EL (cell line): Measurements from ENCODE around the gene NFKBIB.
"Not testable (repeated sequence)": the region's sequence is repeated elsewhere in the genome, so short reads cannot be mapped to it uniquely, and the experiment has no call there.

Source experiments
- DNase-seq: peaks from one replicate; pipeline ENCODE4 v3.0.0-alpha.2; 2016

The NFKBIB gene

DNA sequence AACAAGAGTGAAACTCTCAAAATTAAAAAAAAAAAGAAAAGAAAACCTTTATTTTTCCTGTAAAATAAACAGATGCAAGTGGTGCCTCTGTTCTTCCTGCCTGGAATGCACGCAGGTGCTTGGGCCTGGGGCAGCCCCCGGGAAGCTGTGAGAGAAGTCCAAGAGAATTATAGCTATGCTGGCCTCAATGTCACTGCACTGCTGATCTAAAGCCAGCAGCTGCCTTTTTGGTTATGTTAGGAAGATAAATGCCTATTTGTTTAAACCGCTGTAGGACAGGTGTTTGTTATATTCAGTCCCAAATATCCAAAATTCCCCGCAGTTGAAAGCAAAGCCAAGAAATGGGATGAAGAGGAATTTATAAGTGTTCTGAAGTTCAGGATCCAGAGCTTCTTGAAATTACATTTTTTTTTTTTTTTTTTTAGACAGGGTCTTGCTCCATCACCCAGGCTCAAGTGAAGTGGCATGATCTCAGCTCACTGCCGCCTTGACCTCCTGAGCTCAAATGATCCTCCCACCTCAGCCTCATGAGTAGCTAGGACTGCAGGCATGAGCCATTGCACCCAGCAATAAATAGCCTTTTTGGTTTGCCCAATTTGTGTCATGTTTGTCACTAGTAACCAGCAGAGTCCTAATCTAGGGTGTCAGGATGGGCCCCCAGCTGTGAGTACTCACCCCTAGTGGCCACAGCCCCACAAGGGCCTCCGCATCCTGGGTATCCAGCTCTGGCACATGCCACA is 23.9 kb upstream of the NFKBIB start:
- DNase-seq: no peak

GRCh38 chr19:38877781-38878574 is 21.8 kb upstream of the NFKBIB start, which contains the start of gene RINL:
Gene RINL (minus strand): TSS chr19:38878275. CDS start chr19:38876742, 1,533 bp downstream.
- DNase-seq: no peak

- DNase-seq: no peak
Observed at GRCh38 chr19:38878575-38879399, 21.0 kb upstream of the NFKBIB start.

GRCh38 chr19:38879400-38879751 is 20.4 kb upstream of the NFKBIB start:
- no peak for DNase-seq

- DNase-seq: no peak
Observed at GRCh38 chr19:38880076-38880881, 19.5 kb upstream of the NFKBIB start.

- DNase-seq: no peak
Observed at GRCh38 chr19:38880882-38881609, 18.7 kb upstream of the NFKBIB start.

DNA sequence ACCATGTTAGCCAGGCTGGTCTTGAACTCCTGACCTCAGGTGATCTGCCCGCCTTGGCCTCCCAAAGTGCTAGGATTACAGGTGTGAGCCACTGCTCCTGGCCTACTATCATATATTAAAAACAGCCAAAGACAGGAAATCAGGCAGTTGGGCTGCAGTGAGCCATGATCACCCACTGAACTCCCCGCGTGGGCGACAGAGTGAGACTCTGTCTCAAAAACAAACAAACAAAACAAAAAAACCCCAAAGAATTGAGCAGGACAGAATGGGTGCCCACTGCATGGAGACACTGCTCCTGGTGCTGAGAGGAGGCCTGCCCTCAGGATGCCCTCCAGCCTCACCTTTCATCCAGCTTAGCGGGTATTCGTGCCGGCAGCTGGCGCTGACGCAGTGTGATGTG is 16.5 kb upstream of the NFKBIB start:
- DNase-seq: no peak

GRCh38 chr19:38884691-38885090 is 15.1 kb upstream of the NFKBIB start:
- DNase-seq: not testable (repeated sequence)

DNA sequence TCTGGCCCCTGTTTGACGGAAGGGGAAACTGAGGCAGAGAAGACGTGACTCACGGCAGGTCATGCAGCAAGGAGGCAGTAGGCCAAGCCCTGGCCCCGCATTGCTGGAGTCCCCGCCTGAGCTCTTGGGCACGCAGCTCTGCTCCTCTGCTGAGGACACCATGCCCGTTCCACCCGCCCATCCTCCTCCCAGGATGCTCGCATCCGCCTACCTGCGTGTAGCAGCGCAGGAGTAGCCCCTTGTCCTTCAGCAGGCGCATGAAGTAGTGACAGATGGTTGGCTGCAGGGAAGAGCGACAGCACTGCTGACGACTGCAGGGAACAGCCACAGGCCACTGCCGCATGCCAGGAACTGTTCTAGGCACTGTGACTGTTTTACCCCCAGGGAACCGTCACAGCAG is 10.9 kb upstream of the NFKBIB start:
- DNase-seq: no peak

DNA sequence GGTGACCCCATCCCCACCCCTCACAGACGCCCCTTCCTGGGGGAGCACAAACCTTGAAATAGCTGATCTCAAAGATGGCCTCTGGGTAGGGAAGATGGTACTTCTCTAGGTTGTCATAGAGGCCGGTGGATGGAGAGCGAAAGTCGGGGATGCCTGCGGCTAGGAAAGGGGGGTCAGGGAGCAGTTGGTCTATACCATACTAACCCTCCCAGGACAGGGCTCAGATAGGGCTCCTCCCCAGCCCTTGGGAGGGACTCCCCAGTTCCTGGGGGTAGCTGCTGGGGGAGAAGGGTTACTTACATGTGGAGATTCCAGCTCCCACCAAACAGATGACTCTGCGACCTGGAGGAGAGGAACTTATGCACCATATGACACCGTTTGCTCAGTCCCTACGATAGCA is 10.0 kb upstream of the NFKBIB start:
- no peak for DNase-seq

GRCh38 chr19:38890686-38891085 is 9.1 kb upstream of the NFKBIB start:
- DNase-seq: no peak

- no peak for DNase-seq
Observed at GRCh38 chr19:38891771-38892170, 8.0 kb upstream of the NFKBIB start.

DNA sequence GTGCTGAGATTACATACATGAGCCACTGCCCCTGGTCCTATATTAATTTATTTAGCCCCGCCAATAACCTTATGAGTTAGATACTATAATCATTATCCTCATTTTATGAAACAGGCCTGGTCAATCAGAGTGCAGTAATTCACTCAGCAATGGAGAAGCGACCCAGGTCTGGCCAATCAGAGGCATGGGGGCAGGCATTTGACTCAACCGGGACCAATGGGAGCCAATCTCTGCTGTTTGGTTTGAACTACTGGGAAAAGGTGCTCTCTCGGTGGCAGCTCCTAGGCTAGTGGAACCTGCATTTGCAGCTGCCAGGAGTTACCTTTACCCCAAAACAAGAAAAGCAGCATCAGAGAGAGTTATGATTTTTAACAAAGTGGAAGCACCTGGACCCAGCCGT is 6.9 kb upstream of the NFKBIB start:
- no peak for DNase-seq

DNA sequence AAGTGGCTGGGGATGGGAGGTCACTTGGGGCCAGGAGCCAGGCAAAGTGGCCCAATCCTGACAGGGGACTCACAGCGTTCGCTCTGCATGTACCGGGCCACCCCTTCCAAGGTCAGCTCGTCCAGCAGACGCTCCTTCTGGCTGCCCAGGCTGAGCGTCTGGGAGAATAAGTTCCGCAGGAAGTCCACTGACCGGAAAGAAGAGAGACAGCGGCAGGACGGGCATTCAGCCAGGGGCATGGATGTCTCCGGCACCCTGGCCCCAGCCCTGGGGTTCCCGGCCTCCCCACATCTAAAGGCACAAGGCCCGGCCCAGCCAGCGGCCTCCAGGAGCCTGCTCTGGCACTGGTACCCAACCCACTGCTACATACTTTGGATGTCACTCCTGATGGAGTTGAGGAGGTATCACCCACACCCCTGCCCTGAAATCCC is 6.4 kb upstream of the NFKBIB start:
- DNase-seq: no peak

DNA sequence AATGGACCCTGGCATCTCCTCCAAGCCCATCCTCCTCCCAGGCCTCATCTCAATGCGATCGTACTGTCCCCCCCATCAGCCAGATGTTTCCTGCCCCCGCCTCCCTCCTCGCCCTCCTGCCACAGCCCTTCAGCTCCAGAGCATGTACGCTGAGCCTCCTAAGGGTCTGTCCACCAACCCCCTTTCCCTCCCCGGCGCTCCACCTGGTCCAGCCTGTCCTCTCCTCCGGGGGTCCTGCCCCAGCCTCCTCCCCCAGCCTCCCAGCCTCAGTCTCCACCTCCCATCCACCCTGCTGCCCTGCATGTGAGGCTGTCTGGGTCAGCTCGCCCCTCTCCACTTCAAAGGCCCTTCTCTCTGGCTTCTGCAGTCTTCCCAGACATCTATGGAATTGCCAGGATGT is 4.8 kb upstream of the NFKBIB start:
- no peak for DNase-seq

DNA sequence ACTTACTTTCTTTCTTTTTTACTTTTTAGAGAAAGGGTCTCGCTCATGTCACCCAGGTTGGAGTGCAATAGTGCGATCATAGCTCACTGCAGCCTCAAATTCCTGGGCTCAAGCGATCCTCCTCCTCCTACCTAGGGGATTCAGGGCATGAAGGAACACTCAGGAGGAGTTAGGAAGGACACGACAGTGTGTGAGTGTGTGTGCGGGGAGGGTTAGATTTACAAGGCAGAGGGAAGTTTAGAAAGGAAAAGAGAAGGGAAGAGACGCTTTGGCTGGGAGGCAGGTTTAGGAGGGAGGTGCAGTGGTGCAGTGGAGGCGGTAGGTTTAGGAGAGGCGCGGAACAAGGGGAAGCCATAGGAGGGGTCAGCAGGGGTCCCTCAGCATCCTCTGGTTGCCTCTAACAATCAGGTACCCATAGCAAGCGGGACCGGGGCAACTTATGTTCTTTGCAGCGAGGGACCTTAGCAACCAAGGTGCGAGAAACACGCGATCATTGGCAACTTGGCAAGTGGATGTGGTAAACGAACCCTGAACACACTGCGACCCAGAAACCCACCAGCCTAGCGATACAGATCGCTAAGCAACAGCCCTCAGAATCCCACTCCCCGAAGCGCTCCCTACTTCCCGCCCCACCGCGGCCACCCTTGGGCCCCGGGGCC is 852 bp upstream of the NFKBIB start:
- DNase-seq: peak; percentile 16

GRCh38 chr19:38900202-38900629 is 447 bp downstream of the NFKBIB start:
- DNase-seq: no peak

- no peak for DNase-seq
Observed at GRCh38 chr19:38900743-38901190, 998 bp downstream of the NFKBIB start.

- DNase-seq: no peak
Observed at GRCh38 chr19:38901683-38902082, 1.9 kb downstream of the NFKBIB start.

GRCh38 chr19:38904581-38905539 is 5.1 kb downstream of the NFKBIB start:
- DNase-seq: no peak
